OCI-LY1 (cell line): ENCODE data around the gene EEFSEC.

Experiments
- H2AFZ ChIP-seq: fragments of 200-600 bp; sonication (generic), shearing (Covaris generic); 2 replicates; pipeline ENCODE4 v1.6.0; 2014; ENCODE audit warnings: antibody characterized with exemption, mild to moderate bottlenecking, low read length
- H3F3A ChIP-seq: fragments of 200-600 bp; sonication (generic), shearing (Covaris generic); 2 replicates; pipeline ENCODE4 v1.6.0; 2014; ENCODE audit warnings: mild to moderate bottlenecking, antibody characterized with exemption, low read length, moderate library complexity; ENCODE audit not compliant: insufficient read depth
- H3K27ac ChIP-seq: fragments of 200-600 bp; sonication (generic); 2 replicates; pipeline ENCODE4 v1.5.1; 2014; ENCODE audit warnings: low read length, mixed run types, mild to moderate bottlenecking, low read depth; ENCODE audit not compliant: poor library complexity, severe bottlenecking
- H3K27me3 ChIP-seq: fragments of 200-600 bp; sonication (generic); 2 replicates; pipeline ENCODE4 v1.6.0; 2014; ENCODE audit warnings: antibody characterized with exemption, mild to moderate bottlenecking, low read length, moderate library complexity; ENCODE audit not compliant: insufficient read depth
- H3K36me3 ChIP-seq: fragments of 200-600 bp; sonication (generic); 2 replicates; pipeline ENCODE4 v1.6.1; 2014; ENCODE audit warnings: mild to moderate bottlenecking, antibody characterized with exemption, low read length, moderate library complexity, mixed read lengths; ENCODE audit not compliant: insufficient read depth
- H3K4me1 ChIP-seq: fragments of 200-600 bp; sonication (generic); 2 replicates; pipeline ENCODE4 v1.5.1; 2014; ENCODE audit warnings: mild to moderate bottlenecking, low read length, moderate library complexity; ENCODE audit not compliant: insufficient read depth, severe bottlenecking
- H3K4me2 ChIP-seq: fragments of 200-600 bp; sonication (generic), shearing (Covaris generic); 2 replicates; pipeline ENCODE4 v1.6.1; 2014; ENCODE audit warnings: low read length
- H3K4me3 ChIP-seq: fragments of 200-600 bp; sonication (generic); 2 replicates; pipeline ENCODE4 v1.5.1; 2014; ENCODE audit warnings: low read length, low read depth, mild to moderate bottlenecking, mixed read lengths; ENCODE audit not compliant: poor library complexity, severe bottlenecking
- H3K79me2 ChIP-seq: fragments of 200-600 bp; shearing (Covaris generic); 2 replicates; pipeline ENCODE4 v1.6.1; 2016; ENCODE audit warnings: mixed run types, low read length, mixed read lengths; ENCODE audit not compliant: insufficient read depth
- H3K9ac ChIP-seq: fragments of 200-600 bp; sonication (generic), shearing (Covaris generic); 2 replicates; pipeline ENCODE4 v1.6.1; 2014; ENCODE audit warnings: mild to moderate bottlenecking, low read length, mixed read lengths
- H3K9me2 ChIP-seq: fragments of 200-600 bp; sonication (generic), shearing (Covaris generic); 2 replicates; pipeline ENCODE4 v1.6.1; 2014; ENCODE audit warnings: low read depth, mild to moderate bottlenecking, low read length, mixed read lengths
- H3K9me3 ChIP-seq: fragments of 200-600 bp; shearing (Covaris generic); 2 replicates; pipeline ENCODE4 v1.6.1; 2014; ENCODE audit warnings: low read length, mixed read lengths
- H4K20me1 ChIP-seq: fragments of 200-600 bp; sonication (generic), shearing (Covaris generic); 2 replicates; pipeline ENCODE4 v1.6.0; 2016; ENCODE audit warnings: mild to moderate bottlenecking, low read length; ENCODE audit not compliant: insufficient read depth
- EZH2 ChIP-seq: fragments of 200-600 bp; sonication (generic), shearing (Covaris generic); IDR thresholded peaks from 2 replicates; pipeline ENCODE4 v1.8.0; 2017; ENCODE audit warnings: borderline replicate concordance, mixed run types, mild to moderate bottlenecking, antibody characterized with exemption, low read length, moderate library complexity, mixed read lengths
- TF ChIP-seq, protein P1 (sequence below): fragments of 200-600 bp; sonication (generic), shearing (Covaris generic); IDR thresholded peaks from 2 replicates; pipeline ENCODE4 v1.5.1; 2017; ENCODE audit warnings: mild to moderate bottlenecking, antibody characterized with exemption, low read length, moderate library complexity, mixed read lengths

The EEFSEC gene

GRCh38 chr3:128326051-128326823, 173.0 kb downstream of the EEFSEC start:
- TF ChIP-seq, protein P1, sequence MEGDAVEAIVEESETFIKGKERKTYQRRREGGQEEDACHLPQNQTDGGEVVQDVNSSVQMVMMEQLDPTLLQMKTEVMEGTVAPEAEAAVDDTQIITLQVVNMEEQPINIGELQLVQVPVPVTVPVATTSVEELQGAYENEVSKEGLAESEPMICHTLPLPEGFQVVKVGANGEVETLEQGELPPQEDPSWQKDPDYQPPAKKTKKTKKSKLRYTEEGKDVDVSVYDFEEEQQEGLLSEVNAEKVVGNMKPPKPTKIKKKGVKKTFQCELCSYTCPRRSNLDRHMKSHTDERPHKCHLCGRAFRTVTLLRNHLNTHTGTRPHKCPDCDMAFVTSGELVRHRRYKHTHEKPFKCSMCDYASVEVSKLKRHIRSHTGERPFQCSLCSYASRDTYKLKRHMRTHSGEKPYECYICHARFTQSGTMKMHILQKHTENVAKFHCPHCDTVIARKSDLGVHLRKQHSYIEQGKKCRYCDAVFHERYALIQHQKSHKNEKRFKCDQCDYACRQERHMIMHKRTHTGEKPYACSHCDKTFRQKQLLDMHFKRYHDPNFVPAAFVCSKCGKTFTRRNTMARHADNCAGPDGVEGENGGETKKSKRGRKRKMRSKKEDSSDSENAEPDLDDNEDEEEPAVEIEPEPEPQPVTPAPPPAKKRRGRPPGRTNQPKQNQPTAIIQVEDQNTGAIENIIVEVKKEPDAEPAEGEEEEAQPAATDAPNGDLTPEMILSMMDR, result no peak
- TF ChIP-seq EZH2, result no peak
- H3K4me2 ChIP-seq, result no peak overlapping the region

DNA sequence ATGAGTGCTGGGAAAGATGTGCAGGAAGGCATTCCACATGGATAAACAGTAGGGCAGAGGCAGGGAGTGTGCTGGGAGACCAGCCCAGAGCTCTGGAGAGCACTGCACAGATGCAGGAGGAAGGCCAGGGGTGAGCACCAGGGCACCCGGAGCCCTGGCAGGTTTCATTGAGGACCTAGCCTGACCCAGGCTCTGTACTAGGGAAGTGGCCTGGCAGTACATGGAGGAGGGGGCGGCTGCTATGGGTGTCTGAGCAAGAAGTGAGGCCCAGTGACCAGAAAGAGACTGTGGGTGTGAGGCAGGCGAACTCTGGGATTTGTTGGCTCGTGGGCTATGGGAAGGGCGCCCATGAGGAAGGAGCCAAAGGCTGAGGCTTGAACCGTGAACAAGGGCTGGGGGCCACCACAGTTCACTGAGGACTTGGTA, 174.3 kb downstream of the EEFSEC start:
- H3K4me3 ChIP-seq, result no peak overlapping the region
- no peak overlapping the region for H3K27ac ChIP-seq
- H3K36me3 ChIP-seq, result no peaks in the 10 kb centered on the region
- no peaks in the 10 kb centered on the region for H3K79me2 ChIP-seq
- TF ChIP-seq EZH2, result no peak
- TF ChIP-seq, protein P1, result no peak
- H3K9ac ChIP-seq, result no peak overlapping the region
- no peak overlapping the region for H2AFZ ChIP-seq
- H3F3A ChIP-seq, result no peaks in the 10 kb centered on the region
- no peaks in the 10 kb centered on the region for H3K9me3 ChIP-seq
- H3K27me3 ChIP-seq, result no peaks in the 10 kb centered on the region
- no peaks in the 10 kb centered on the region for H3K9me2 ChIP-seq
- H3K4me2 ChIP-seq, result no peak overlapping the region
- no peaks in the 10 kb centered on the region for H3K4me1 ChIP-seq
- H4K20me1 ChIP-seq, result no peaks in the 10 kb centered on the region

More at GRCh38 chr3:128326051-128326823, 173.0 kb downstream of the EEFSEC start:
- H3K4me3 ChIP-seq, result no peak overlapping the region
- no peaks in the 10 kb centered on the region for H3K4me1 ChIP-seq
- no peaks in the 10 kb centered on the region for H3K36me3 ChIP-seq
- H3K9ac ChIP-seq, result no peak overlapping the region
- H3K27ac ChIP-seq, result no peak overlapping the region
- no peaks in the 10 kb centered on the region for H3K9me3 ChIP-seq
- H3K27me3 ChIP-seq, result no peaks in the 10 kb centered on the region
- no peak overlapping the region for H2AFZ ChIP-seq
- no peaks in the 10 kb centered on the region for H4K20me1 ChIP-seq
- H3K9me2 ChIP-seq, result no peaks in the 10 kb centered on the region
- H3F3A ChIP-seq, result no peaks in the 10 kb centered on the region
- no peaks in the 10 kb centered on the region for H3K79me2 ChIP-seq

DNA sequence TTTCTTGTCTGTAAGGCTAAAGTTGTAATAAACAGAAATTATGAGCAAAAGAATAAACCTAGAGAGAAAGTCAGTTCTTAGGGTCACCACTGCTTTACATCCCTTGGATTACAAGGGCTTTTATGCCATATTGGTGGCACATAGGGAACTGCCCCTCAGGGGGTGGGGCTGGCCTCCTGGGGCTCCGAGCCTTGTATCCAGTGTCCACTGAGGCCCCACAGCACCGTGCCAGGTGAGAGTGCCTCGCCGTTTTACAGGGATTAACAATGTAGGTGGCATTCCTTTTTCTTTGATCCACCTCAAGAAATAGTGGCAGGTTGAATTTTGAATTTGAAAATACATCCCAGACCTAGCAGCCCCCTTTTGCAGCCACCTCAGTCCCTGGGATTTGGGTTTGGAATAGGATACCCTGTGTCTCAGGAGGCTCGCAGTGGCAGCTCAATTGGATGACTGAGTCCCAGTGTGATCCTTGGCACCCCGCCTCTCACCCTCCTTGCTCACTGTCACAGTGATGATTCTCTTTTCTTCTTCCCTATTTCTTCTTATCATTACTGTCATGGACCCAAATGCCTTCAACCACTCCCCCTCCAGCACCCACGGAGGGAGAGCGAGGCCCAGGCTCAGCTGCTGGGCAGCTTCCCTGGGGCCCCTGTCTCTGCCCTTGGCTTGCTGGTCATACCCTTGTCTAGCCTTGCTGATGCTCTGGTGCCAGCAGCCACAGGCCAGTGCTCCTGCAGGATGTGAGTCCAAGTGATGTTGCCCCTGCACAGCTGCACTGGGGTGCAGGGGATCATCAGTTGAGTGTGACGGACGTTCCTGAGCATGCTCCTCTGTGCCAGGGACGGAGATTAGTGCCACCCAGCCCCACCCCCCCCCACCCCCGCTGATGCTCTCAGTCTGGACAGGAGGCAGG, 175.5 kb downstream of the EEFSEC start:
- TF ChIP-seq, protein P1, result no peak
- TF ChIP-seq EZH2, result no peak
- Histone ChIP-seq H3K4me1 (no peaks in the 10 kb centered on the region), H3K4me3 (no peak overlapping the region), H3K27me3 (no peaks in the 10 kb centered on the region), H3K9ac (no peak overlapping the region), H3K79me2 (no peaks in the 10 kb centered on the region), H3K9me2 (no peaks in the 10 kb centered on the region), H3K9me3 (no peaks in the 10 kb centered on the region), H4K20me1 (no peaks in the 10 kb centered on the region), H2AFZ (no peak overlapping the region), H3K36me3 (no peaks in the 10 kb centered on the region), H3K27ac (no peak overlapping the region), H3K4me2 (no peak overlapping the region), H3F3A (no peaks in the 10 kb centered on the region)
